NAMALWA (cell line): ENCODE measurements around the gene CGB2.

Experiments
- DNase-seq: peaks from one replicate; pipeline ENCODE4 v3.0.0-alpha.2; 2015; ENCODE audit warnings: low spot score

The CGB2 gene

DNA sequence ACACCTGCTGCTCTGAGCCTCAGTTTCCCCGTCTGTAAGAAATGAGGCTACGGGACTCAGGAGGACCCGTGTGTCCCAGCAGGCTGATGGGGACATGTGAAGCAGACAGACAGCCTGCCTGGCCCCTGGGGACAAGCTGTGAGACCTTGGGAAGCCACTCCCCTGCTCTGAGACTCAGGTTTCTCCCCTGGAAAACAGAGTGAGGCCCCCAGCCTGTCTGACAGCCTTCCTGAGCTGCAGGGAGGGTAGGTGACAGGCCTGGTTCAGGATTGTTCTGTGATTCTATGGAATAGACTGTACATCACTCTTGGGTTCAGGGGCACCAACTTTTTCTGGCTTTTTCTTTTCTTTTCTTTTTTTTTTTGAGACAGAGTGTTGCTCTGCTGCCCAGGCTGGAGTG, 35.9 kb downstream of the CGB2 start:
- no peak for DNase-seq

DNA sequence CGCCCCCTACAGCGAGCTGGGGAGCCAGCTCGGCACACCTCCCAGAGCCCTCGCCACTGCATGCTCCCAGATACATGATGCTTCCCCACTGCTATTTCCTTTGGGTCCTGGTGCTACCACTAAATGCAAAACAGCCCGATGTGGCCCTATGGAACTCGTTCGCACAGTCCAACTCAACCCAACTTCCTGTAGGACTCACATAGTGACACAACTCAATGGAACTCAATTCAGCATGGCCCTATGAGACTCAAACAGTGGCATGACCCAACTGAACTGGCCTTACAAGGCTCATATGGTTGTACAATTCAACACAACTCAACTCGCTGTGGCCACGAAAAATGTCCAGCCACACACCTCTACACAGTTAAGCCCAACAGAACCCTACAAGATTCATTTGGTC, 37.3 kb downstream of the CGB2 start:
- DNase-seq, result no peak

DNA sequence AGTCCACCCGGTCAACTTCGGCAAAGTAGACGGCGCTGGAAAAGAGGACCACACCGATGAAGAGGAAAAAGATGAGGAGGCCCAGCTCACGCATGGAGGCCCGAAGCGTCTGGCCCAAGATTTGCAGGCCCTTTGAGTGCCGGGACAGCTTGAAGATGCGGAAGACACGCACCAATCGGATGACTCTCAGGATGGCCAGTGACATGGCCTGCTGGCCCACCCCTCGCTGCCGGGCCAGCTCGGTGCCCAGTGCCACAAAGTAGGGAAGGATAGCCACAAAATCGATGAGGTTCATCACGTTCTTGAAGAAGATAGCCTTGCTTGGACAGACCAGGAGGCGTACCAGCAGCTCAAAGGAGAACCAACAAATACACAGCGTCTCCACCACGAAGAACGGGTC, 38.7 kb downstream of the CGB2 start:
- no peak for DNase-seq

DNA sequence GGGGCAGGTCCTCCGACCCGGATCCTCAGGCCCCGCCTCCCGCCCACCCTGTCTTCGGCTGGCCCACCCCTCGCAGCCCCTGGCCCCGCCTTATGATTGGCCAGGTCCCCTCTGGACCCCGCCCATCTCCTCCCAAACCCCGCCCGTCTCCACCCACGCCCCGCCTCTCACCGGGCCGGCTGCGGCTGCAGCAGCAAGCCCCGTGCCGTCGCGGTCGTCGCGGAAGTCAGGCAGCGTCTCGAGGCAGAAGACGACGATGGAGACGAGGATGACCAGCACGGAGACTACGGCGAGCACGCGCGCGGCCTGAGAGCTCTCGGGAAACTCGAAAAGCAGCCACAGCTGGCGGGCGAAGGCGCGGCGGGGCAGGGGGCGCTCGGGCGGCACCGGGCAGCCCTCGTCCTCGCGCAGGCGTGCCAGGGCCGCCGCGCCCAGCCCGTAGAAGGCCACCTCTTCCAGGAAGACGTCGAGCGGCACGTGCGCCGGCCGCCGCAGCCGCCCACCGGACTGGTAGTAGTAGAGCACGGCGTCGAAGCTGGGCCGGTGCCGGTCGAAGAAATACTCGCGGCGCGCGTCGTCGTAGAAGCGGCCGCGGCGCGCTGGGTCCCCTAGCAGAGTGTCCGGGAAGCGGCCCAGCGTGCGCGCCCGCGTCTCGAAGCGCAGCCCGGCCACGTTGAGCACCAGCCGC, 40.3 kb downstream of the CGB2 start:
- no peak for DNase-seq

DNA sequence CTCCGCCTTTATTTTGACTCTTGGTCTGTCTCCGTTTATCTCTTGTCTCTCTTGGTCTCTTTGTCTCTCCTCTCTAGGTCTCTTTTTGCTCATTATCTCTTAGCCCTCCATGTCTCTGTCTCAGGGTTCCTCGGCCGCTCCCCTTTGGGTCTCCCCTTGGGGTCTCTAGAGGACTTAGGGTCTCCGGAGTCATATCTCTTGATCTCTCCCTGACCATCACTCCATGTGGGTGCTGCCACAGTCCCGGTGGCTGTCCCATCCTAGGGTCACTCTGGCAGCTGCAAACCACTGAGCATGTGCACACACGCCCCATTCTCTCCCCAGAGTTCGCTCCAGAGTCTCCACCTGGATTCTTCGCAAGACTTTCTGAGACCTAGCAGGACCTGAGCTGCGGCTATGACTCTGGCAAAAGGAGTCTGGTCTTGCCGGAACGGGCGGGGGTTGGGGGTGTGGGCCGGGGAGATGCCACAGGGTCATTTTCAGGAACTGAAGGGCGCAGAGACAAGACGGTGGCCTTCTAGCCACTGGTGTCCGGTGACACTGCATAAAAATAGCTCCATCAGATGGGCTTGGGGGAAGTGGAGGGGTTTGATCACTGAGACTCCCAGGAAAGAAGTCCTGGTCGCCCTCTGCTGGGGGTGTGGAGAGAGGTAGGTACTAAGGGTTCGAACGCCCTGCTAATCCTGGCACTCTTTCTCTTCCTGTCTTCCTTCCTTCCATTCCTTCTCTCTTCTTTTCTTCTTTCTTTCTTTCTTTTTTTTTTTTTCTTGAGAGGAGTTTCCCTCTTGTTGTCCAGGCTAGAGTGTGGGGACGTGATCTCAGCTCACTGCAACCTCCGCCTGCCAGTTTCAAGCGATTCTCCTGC, 42.1 kb downstream of the CGB2 start:
- peak; percentile 35 for DNase-seq

DNA sequence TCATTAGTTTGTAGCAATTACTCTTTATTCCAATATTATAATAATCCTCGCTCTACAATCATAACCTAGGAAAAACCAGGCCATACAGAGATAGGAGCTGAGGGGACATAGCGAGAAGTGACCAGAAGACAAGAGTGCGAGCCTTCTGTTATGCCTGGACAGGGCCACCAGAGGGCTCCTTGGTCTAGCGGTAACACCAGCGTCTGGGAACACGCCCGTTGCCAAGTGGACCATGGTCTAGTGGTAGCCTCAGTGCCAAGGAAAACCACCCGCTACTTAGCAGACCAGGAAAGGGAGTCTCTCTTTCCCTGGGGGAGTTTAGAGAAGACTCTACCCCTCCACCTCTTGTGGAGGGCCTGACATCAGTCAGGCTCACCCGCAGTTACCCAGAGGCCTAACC, 43.2 kb downstream of the CGB2 start:
- DNase-seq, result peak; percentile 31

DNA sequence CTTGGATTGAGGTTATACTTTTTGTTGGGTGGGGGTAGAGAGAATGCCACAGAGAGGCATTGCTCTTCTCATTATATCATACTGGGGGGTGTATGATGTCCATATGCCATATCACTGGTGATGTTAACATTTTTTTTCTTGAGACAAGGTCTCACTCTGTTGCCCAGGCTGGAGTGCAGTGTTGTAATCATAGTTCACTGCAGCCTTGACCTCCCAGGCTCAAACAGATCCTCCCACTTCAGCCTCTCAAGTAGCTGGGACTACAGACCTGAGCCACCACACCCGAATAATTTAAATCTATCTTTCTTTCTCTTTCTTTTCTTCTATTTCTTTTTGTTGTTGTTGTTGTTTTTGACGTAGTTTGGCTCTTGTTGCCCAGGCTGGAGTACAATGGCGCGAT, 48.7 kb downstream of the CGB2 start:
- no peak for DNase-seq

DNA sequence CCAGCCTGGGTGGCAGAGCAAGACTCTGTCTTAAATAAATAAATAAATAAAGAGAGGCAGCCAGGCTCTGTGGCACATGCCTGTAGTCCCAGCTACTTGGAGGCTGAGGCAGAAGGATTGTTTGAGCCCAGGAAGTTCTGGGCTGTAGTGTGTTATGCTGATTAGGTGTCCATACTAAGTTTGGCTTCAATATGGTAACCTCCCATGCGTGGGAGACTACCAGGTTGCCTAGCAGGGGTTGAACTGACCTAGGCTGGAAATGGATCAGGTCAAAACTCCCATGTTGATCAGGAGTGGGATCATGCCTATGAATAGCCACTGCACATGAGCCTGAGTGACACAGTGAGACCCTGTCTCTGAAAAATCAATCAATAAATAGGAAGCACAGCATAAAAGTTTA, 49.6 kb downstream of the CGB2 start:
- DNase-seq, result no peak
